Measurements from ENCODE around the gene PDE4D. TPM values are rescaled to one million over a fixed set of nuclear protein-coding genes. Genes with fewer than 3 reads are reported as not detected.

PDE4D gene
- total RNA-seq, 1 experiment from 2014 or later: 6.5 TPM

- H3K4me1 ChIP-seq (ENCODE audit: insufficient read depth, low read length, poor library complexity, severe bottlenecking): no peaks in the 10 kb centered on the region
- no TSS peak for BruUV-seq (replicated peaks)
- intact Hi-C loops (cut with micrococcal nuclease; ENCODE audit: unreplicated experiment): no loop called here
These were observed 310.8 kb downstream of the PDE4D start for GRCh38 chr5:59582746-59583145.

GRCh38 chr5:59579824-59580167 is 313.7 kb downstream of the PDE4D start:
- H3K4me3 ChIP-seq (ENCODE audit: low read depth, low read length, poor library complexity, severe bottlenecking): no peak overlapping the region
- H3K9me3 ChIP-seq (ENCODE audit: low read depth, low read length, poor library complexity, severe bottlenecking): no peaks in the 10 kb centered on the region
- no peak for DNase-seq (ENCODE audit: low spot score)
- intact Hi-C loops (cut with micrococcal nuclease; ENCODE audit: unreplicated experiment): no loop called here
- POLR2A ChIA-PET (ENCODE audit: low non-redundant PET): no interaction called here
- H3K27me3 ChIP-seq (replicated peaks; ENCODE audit: insufficient read depth, low read depth, low read length, poor library complexity): peaks cover 4% of the 10 kb centered on the region
- H3K36me3 ChIP-seq (ENCODE audit: insufficient read depth, low read length, poor library complexity, severe bottlenecking): no peaks in the 10 kb centered on the region
- BruUV-seq (replicated peaks): no TSS peak
- CTCF ChIA-PET: no interaction called here
- no peak for TF ChIP-seq EZH2 (IDR thresholded peaks at IDR 0.05; ENCODE audit: borderline replicate concordance, low read depth, low read length, poor library complexity, severe bottlenecking)
- H3K4me1 ChIP-seq (ENCODE audit: insufficient read depth, low read length, poor library complexity, severe bottlenecking): no peaks in the 10 kb centered on the region
- no peak overlapping the region for H3K27ac ChIP-seq (ENCODE audit: low read depth, low read length, poor library complexity, severe bottlenecking)

More at GRCh38 chr5:59582746-59583145, 310.8 kb downstream of the PDE4D start:
- H3K36me3 ChIP-seq (ENCODE audit: insufficient read depth, low read length, poor library complexity, severe bottlenecking): no peaks in the 10 kb centered on the region
- H3K4me3 ChIP-seq (ENCODE audit: low read depth, low read length, poor library complexity, severe bottlenecking): no peak overlapping the region
- ChIA-PET POLR2A (ENCODE audit: low non-redundant PET) (no interaction called here), CTCF (no interaction called here)
- no peak for DNase-seq (ENCODE audit: low spot score)
- H3K9me3 ChIP-seq (ENCODE audit: low read depth, low read length, poor library complexity, severe bottlenecking): no peaks in the 10 kb centered on the region
- no peak for TF ChIP-seq EZH2 (IDR thresholded peaks at IDR 0.05; ENCODE audit: borderline replicate concordance, low read depth, low read length, poor library complexity, severe bottlenecking)
- no peak for TF ChIP-seq CTCF (conservative IDR thresholded peaks at IDR 0.05; ENCODE audit: low read depth, low read length)
- peaks cover 14% of the 10 kb centered on the region for H3K27me3 ChIP-seq (replicated peaks; ENCODE audit: insufficient read depth, low read depth, low read length, poor library complexity)
- H3K27ac ChIP-seq (ENCODE audit: low read depth, low read length, poor library complexity, severe bottlenecking): no peak overlapping the region

- Histone ChIP-seq H3K27me3 (replicated peaks; ENCODE audit: insufficient read depth, low read depth, low read length, poor library complexity) (peaks cover 4% of the 10 kb centered on the region), H3K27ac (ENCODE audit: low read depth, low read length, poor library complexity, severe bottlenecking) (no peak overlapping the region), H3K4me3 (ENCODE audit: low read depth, low read length, poor library complexity, severe bottlenecking) (no peak overlapping the region), H3K36me3 (ENCODE audit: insufficient read depth, low read length, poor library complexity, severe bottlenecking) (no peaks in the 10 kb centered on the region), H3K9me3 (ENCODE audit: low read depth, low read length, poor library complexity, severe bottlenecking) (no peaks in the 10 kb centered on the region), H3K4me1 (ENCODE audit: insufficient read depth, low read length, poor library complexity, severe bottlenecking) (no peaks in the 10 kb centered on the region)
- TF ChIP-seq CTCF (conservative IDR thresholded peaks at IDR 0.05; ENCODE audit: low read depth, low read length): no peak
- TF ChIP-seq EZH2 (IDR thresholded peaks at IDR 0.05; ENCODE audit: borderline replicate concordance, low read depth, low read length, poor library complexity, severe bottlenecking): no peak
- ChIA-PET POLR2A (ENCODE audit: low non-redundant PET) (no interaction called here), CTCF (no interaction called here)
- no TSS peak for BruUV-seq (replicated peaks)
- no peak for DNase-seq (ENCODE audit: low spot score)
- intact Hi-C loops (cut with micrococcal nuclease; ENCODE audit: unreplicated experiment): no loop called here
These were observed 314.3 kb downstream of the PDE4D start for GRCh38 chr5:59579101-59579823.

GRCh38 chr5:59577485-59577884 is 316.0 kb downstream of the PDE4D start:
- Histone ChIP-seq H3K4me1 (ENCODE audit: insufficient read depth, low read length, poor library complexity, severe bottlenecking) (no peaks in the 10 kb centered on the region), H3K27me3 (replicated peaks; ENCODE audit: insufficient read depth, low read depth, low read length, poor library complexity) (peaks cover 4% of the 10 kb centered on the region), H3K4me3 (ENCODE audit: low read depth, low read length, poor library complexity, severe bottlenecking) (no peak overlapping the region), H3K9me3 (ENCODE audit: low read depth, low read length, poor library complexity, severe bottlenecking) (no peaks in the 10 kb centered on the region), H3K36me3 (ENCODE audit: insufficient read depth, low read length, poor library complexity, severe bottlenecking) (no peaks in the 10 kb centered on the region), H3K27ac (ENCODE audit: low read depth, low read length, poor library complexity, severe bottlenecking) (no peak overlapping the region)
- ChIA-PET CTCF (no interaction called here), POLR2A (ENCODE audit: low non-redundant PET) (no interaction called here)
- intact Hi-C loops (cut with micrococcal nuclease; ENCODE audit: unreplicated experiment): no loop called here
- no peak for TF ChIP-seq CTCF (conservative IDR thresholded peaks at IDR 0.05; ENCODE audit: low read depth, low read length)
- DNase-seq (ENCODE audit: low spot score): no peak
- no TSS peak for BruUV-seq (replicated peaks)
